Endometrium (tissue), 2 donors: ENCODE data around the gene PLEKHB1.

Experiments
- FAIRE-seq: peaks from 2 replicates; lab custom pipeline; 2012; peaks lifted over from hg19 to GRCh38; lab: Jason Lieb, UNC
- donor health status: control.
- donor health status: control.

The PLEKHB1 gene

GRCh38 chr11:73645972-73646631 is at the start of gene PLEKHB1:
PLEKHB1 (plus strand) TSS chr11:73646581; CDS start chr11:73646609, 28 bp downstream.
- no peak for FAIRE-seq

GRCh38 chr11:73597336-73597955 is 48.9 kb upstream of the PLEKHB1 start:
- FAIRE-seq: no peak

- FAIRE-seq: peak; percentile 75
Observed at GRCh38 chr11:73597956-73598718, 48.2 kb upstream of the PLEKHB1 start, which contains the start of gene FAM168A. FAM168A (minus strand) TSS chr11:73598112; CDS start chr11:73468474, 129,638 bp downstream.

- FAIRE-seq: no peak
Observed at GRCh38 chr11:73598719-73599379, 47.5 kb upstream of the PLEKHB1 start.

GRCh38 chr11:73612601-73613140 is 33.7 kb upstream of the PLEKHB1 start:
- no peak for FAIRE-seq

- FAIRE-seq: no peak
Observed at GRCh38 chr11:73614591-73614990, 31.8 kb upstream of the PLEKHB1 start.

- FAIRE-seq: no peak
Observed at GRCh38 chr11:73622926-73623593, 23.3 kb upstream of the PLEKHB1 start.

GRCh38 chr11:73623686-73624085 is 22.7 kb upstream of the PLEKHB1 start:
- FAIRE-seq: no peak

GRCh38 chr11:73625696-73626318 is 20.6 kb upstream of the PLEKHB1 start:
- peak; percentile 46 for FAIRE-seq

- no peak for FAIRE-seq
Observed at GRCh38 chr11:73629907-73630306, 16.5 kb upstream of the PLEKHB1 start.

GRCh38 chr11:73632996-73633395 is 13.4 kb upstream of the PLEKHB1 start:
- FAIRE-seq: no peak

- FAIRE-seq: no peak
Observed at GRCh38 chr11:73633999-73634398, 12.4 kb upstream of the PLEKHB1 start.

GRCh38 chr11:73635721-73636120 is 10.7 kb upstream of the PLEKHB1 start:
- FAIRE-seq: no peak

GRCh38 chr11:73636249-73636648 is 10.1 kb upstream of the PLEKHB1 start:
- FAIRE-seq: no peak

- no peak for FAIRE-seq
Observed at GRCh38 chr11:73637012-73637411, 9.4 kb upstream of the PLEKHB1 start.

- no peak for FAIRE-seq
Observed at GRCh38 chr11:73640592-73640991, 5.8 kb upstream of the PLEKHB1 start.

GRCh38 chr11:73641668-73642067 is 4.7 kb upstream of the PLEKHB1 start:
- no peak for FAIRE-seq

GRCh38 chr11:73645121-73645969 is 1.0 kb upstream of the PLEKHB1 start:
- FAIRE-seq: no peak

GRCh38 chr11:73647459-73648100 is 1.2 kb downstream of the PLEKHB1 start:
- no peak for FAIRE-seq

- no peak for FAIRE-seq
Observed at GRCh38 chr11:73648121-73648520, 1.7 kb downstream of the PLEKHB1 start.
